ENCODE results near the gene MYO15B.

Gene MYO15B

DNA sequence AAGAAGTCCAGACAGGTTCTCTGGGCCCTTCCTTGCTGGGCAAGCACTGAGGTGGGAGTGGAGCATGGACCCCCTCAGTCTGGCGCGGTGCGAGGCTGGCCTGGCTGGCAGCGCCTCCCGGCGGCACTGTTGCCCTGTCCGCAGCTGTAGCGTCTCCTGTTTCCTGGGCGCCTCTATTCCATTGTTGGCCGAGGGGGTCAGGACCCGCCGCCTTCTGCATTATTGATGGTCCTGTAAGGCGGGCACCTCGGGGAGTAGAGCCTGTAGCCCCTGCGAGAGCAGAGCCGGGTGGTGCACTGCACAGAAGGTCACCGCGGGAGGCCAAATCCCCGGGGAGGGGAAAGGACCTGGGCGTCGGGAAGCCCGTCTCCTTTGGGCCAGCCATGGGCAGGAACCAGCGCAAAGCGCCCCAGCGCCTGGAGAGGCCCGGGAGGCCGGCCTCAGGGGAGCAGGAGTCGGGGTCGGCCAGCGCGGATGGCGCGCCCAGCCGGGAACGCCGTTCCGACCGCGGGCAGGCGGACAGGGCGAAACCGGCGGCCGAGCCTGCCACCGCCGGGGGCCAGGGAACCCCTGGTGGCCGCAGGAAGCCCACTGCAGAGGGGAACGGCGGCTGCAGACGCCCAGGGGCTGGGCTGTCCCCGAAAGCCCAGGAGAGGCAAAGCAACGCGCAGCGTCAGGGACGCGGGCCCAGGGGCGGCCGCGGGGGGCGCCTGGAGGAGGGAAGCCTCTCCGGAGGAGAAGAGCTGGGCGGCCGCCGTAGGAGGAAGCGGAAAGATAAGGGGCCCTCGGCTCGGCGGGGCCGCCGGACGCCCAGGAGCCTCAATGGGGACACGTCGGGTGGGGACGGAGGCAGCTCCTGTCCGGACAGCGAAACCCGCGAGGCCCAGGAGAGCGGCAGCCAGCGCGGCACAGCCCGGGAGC, at the start of gene MYO15B:
Gene MYO15B, plus strand, starts transcription at position 126 of the 921 bp plus-strand sequence. Its CDS starts 258 bp downstream, at position 384.
- peak; percentile 60 for DNase-seq (ENCODE audit: low read depth)

DNA sequence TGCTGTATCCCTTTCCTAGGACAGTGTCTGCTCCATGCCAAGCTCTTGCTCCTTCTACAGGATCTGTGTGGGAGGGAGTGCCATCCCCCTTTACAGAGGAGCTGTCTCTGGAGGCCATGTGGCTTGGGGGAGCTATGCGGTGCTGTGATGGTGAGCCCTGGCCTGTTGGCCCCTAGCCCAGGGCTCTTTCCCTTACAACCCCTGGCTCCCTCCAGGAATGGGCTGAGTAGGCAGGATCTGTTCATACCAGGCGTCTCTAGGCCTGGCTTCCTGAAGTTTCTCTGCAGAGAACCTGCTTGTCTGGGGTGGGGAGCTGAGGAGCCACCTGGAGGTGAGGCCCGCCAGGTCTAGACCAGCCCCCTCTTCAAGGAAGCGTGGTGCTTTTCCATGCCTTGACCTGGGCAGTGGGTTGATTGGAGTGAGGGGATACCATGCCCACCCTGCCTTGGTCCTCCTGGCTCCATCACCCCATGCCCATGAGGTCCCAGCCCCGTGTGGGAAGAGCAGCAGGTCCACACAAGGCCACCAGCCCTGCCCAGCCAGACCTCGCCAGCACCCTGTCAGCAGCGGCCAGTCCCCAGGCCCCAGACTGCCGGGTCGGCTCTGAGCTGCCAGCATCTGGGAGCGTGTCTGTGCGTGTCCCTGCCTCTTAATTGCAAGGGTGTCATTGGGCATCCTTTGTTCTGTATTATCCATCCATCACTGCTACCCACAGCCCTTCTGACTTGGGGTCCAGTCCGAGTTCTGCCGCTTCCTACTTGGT, 47.5 kb upstream of the MYO15B start:
- DNase-seq (ENCODE audit: low read depth), result no peak

DNA sequence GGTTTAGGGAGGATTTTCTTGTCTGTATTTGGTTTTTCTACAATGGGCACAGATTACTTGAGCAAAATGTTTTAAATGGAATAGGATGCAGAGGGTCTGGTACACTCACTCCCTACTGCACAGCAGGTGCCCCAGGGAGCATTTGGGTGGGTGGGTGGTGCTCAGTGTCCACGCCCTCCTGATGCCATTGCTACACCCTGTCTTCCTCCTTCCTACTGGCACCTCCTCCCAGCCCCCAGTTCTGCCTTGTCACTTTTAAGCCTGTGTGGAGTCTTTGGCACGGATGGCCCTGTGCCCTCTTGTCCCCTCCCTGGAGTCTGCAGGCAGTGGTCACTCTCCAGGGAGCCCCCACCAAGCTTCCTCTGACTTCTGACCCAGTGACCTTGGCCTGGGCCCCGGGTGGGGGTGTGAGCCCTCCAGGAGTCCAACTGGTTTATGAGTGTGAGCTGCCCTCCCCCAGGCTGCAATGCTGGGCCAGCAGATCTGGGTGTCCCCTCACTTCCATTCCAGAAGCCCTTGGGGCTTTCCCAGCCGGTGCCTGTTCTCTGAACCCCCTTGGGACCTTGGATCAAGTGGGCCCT, 46.6 kb upstream of the MYO15B start:
- DNase-seq (ENCODE audit: low read depth), result no peak

DNA sequence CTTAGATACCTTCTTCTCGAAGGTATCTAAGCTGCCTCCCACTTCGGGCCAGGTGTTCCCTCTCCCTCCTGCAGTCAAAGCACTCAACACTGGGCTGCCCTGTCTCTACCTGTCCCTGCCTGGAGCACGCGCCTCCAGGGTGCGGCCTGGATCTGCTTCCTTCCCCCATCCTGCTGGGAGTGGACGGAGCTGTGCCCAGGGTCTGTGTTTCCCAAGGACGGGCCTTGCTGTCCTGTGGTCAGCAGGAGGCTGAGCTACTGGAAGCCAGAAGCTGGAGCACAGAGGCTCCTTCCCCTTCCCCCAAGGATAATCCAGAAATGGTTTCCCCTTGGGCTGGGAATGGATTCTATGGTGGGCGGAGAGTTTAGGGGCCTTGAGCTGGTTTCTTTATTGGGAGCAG, 45.4 kb upstream of the MYO15B start:
- no peak for DNase-seq (ENCODE audit: low read depth)

DNA sequence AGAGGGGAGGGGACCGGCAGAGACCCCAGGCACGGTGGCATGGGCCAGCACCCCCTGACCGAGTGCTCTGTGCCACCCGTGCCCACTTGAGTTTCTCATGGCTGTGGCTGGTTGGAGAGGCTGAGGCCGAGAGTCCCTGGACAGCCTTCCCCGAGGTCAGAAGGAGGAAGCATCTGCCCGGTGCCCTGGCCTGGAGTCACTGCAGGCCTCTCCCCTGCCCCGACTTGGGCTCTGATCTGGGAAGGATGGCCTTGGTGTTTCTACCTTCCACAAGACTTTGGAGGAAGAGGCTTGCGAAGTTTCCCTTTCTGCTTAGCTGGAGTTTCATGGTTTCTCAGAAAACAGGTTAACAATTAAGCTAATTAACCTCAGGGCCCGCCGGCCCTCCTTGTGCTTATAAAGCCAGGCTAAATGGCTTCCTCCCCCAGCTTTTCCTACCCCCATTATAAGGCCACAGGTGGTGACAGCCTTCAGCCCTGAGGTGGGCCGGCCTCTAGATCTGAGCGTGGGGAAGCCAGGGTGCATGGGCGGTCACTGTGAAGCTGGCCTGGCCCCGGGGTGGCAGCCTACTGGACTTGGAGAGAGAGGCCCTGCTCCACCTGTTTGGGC, 44.8 kb upstream of the MYO15B start:
- no peak for DNase-seq (ENCODE audit: low read depth)

DNA sequence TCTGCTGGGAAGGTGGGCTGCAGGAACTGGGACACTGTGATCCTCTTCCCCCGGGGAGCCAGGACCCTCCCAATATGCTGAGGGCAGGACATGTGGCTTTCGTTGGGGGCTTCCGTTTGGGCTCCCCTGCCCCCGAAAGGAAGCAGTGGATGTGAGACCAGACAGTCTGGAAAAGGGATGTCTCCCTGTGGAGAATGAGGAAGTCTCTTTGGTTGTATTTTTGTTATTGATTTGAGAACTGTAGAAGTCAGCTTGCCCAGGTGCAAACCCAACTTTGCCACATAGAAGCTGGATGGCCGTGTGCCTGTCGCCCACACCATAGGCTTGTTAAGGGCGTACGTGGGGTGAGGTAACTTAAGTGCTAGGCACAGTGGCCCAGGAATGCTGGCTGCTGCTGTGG, 43.4 kb upstream of the MYO15B start:
- DNase-seq (ENCODE audit: low read depth), result no peak

DNA sequence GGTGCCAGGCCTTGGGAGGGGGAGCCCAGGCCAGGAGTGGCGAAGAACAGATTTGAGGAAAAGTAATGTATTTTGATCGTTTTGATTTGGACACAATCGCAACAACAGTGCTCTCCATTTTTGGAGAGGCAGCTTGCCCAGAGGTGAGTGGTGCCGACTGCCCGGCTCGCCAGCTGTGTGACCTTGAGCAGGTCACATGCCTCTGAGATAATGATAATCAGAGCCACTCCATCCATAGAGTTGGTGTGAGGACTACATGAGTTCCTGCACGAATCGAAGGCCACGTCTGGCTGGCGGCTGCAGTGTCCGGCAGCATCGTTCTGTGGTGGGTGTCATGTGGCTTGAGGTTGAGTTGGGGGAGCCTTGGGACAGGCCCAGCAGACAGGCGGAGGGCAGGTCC, 41.4 kb upstream of the MYO15B start:
- DNase-seq (ENCODE audit: low read depth), result no peak

DNA sequence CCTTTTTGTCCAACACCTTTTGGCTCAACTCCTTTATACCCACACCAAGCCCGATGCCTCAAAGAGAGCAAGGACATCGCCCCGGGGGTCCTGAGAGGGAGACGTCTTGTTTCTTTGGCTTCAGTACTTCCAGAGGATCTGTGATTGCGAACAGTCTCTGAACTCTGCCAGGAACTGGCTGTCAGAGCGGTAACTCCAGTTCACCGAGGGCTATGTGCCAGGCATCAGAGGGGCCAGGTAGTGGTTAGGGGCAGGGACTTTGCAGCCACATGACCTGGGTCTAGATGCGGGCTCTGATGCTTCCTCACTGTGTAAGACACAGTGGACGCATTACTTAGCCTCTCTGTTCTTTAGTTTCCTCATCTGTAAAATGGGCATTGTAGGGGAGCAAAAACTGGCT, 40.5 kb upstream of the MYO15B start:
- DNase-seq (ENCODE audit: low read depth), result no peak

DNA sequence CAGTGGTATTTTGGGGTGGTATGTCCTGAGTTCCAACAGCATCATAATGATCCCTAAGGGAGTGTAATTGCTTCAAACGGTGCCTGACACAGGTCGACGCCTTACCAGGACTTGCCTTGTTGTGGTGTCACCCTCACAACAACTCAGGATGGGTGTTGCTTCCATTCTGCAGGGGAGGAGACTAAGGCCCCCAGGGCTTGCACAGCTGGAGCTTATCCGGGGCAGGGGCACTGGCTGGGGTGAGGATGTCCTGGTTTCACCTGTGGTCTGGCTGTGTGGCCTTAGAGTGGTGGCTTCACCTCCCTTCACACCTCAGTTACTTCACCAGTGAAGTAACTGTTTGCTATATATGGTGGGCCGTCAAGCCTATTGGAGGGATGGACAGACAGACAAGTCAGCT, 38.8 kb upstream of the MYO15B start:
- no peak for DNase-seq (ENCODE audit: low read depth)

DNA sequence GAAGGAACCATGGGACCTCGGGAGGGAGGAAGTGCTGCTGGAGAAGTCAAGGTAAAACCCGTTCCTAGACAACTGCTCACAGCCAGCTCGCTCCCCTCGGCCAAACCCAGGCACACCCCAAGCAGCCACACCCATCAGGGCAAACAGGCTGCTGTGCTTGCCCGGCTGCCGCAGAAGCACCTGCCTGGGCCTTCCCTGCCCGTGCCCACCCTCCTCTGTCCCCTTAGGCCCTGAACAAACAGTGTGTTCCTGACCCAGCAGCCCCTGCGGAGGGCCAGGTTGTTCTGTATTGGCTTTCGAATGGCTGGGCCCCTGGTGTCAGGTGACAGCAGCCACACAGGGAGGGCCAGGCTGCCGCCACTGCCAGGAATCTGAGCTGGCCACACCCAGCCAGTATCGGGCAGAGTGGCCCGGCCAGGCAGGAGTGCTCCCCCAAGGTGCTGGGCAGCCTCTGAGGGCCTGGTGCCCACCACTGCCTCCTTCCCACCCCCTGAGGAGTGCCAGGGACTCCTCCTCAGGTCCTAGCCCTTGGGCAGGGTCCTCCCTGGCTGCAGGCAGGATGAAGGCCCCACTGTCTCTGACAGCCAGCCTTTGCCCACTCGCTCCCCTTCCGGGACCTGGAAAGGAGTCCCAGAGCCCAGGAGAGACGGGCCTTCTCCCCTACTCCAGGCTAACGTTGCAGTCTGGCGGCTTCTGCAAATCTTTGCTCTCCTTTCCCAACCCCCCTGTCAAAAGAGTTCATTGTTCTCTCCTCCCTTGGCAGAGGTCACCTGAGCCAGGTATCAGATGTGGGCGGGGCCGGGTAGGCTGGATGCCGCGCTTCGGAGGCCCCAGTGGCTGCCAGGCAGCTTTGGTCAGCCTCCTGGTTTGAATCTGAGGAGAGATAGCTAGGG, 38.1 kb upstream of the MYO15B start:
- DNase-seq (ENCODE audit: low read depth), result no peak

DNA sequence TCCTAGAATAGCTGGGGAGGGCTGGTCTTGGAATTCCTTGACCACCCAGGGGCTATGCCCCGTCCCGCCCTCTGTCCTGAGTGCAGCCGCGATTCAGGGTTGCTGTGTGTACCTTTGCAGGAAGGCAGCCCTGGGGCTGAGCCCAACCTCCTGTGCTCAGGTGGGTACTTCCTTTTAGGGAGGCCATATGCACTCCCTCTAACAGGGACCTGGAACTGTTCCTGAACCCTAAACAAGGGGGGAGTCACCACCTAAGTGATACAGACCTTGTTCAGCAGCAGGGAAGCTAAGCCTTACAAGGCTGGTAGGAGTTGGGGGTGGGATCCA, 37.5 kb upstream of the MYO15B start:
- no peak for DNase-seq (ENCODE audit: low read depth)

DNA sequence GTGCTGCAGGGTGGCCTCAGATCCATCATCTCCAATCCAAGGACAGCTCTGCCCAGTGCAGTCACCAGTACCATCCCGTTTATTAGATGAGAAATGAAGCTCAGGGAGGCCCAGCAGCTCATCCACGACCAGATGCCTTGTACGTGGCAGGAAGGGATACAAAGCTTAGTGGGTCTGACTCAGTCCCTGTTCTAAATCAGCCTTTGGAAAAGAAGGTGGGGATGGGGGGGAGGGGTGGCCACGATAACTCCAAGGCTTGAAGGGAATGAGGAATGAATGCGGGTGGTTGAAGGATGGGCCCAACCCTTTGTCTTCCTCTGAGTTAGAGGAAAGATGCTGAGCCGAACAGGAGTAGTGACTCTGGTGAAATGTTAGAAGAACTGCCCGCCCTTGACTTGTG, 36.3 kb upstream of the MYO15B start:
- no peak for DNase-seq (ENCODE audit: low read depth)

DNA sequence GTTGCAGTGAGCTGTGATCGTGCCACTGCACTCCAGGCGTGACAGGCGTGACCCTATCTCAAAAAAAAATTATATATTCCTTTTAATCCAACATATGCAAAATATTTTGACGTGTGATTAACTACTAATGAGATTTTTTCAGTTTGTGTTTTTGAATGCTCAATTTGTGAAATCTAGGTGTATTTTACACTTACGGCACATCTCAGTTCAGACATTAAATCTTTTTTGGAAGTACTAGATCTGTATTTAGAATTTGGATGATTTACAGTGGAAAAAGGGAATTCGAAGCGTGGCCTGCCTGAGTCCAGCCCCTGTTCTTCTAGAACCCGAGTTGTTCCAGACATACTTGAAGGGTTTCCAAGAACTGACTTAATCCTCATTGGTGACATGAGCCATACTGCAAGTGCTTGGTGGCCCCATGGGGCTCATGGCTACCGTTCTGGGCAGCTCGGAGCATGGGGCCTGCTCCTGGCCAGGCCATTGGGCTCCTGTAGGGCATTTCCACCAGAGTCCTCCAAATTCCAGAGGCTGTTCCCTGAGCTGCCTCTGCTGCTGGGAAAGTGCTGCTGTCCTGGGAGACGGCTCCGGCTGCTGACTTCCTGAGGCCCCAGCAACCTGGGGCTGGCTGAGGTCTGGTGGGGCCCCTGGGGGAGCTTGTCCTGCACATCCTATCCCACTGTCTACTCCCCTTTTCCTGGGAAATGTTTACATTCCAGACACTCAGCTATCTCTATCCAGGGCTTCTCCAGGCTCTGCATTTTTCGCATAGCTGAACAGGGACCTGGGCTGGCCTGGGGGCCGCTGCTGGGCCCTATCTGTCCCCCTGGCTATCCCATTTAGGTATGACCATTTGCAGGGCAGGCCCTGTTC, 34.9 kb upstream of the MYO15B start:
- no peak for DNase-seq (ENCODE audit: low read depth)

DNA sequence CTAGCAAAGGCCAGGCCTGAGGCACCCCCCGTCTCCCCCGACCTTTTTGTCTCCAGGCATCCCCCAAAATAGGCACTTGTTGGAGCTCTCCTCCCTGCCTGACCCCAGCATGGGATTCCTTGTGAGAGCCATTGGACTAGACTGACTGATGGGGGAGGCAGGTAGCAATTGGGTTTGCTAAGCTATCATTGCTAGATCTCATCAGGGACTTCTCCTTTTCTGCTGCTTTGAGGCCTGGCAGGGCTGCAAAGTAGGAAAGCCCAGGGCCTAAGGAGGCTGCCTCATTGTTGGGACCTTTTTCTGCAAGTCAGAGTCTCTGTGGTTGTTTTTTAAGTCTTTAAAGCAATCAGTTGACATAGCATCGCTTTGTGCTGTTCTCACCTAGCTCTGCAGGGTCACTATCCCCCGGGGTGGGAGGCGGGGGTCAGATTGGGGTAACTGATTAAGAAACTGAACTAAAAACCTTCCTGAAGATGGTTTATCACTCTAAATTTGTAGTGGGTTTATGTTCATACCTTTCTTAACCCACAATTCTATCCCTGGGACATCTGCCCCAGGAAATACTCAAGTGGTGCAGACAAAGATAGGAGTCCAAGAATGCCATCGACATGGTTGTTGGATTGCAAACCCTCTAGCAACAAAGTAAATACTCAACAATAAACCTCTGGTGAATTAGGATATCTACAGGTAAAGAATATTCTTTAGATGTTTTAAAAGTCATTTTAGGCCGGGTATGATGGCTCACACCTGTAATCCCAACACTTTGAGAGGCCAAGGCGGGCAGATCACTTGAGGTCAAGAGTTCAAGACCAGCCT, 34.1 kb upstream of the MYO15B start:
- DNase-seq (ENCODE audit: low read depth), result no peak

DNA sequence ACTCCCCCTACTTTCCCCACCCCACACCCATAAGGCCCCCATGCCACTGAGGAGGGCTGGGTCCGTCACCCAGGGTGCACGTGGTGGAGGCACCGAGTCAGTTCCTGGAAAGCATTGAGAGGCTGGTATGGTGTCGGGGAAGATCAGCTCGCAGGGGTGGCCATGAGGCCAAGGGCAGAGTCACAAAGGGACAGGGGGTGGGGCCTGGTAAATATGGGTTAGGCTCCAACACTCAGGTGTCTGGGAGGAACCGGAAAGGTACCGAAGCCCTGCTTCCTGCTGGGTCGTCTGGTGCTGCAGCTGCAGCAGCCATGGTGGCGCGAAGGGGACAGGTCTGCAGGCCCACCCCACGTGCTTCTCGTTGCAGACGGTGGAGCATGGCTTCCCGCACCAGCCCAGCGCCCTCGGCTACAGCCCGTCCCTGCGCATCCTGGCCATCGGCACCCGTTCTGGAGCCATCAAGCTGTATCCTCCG, 31.9 kb upstream of the MYO15B start:
- DNase-seq (ENCODE audit: low read depth), result no peak

DNA sequence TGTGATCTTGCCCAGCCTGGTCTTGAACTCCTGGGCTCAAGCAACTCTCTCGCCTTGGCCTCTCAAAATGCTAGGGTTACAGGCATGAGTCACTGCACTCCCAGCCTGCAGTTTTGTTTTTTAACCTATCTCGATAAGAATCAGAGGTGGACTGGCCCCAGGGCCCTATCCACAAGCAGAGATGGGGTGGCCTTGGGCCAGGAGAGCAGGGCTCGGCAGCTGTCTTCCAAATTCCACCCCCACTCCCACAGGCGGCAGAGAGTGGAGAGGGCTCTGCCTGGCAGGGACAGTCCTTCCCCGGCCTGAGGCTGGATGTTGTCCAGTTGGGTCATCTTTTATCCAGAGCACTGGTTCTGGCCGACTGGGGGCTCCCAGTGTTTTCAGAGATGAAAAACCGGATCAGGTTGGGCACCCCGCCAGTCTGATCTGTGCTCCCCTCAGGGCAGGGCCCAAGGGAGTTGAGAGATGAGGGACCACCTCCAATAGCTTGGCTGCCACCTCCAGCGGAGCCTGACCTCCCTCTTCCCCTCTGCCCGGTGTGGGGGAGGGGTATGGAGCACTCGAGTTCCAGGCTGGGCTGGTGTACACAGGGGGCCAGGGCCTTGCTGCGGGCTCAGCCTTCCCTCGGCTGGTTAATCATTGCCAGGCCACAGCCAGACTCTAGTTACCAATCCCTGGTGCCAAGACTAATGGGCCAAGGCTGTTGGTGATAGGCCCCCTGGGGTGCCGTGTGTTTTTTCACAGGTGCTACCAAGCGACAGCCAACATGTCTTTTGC, 30.3 kb upstream of the MYO15B start:
- no peak for DNase-seq (ENCODE audit: low read depth)

DNA sequence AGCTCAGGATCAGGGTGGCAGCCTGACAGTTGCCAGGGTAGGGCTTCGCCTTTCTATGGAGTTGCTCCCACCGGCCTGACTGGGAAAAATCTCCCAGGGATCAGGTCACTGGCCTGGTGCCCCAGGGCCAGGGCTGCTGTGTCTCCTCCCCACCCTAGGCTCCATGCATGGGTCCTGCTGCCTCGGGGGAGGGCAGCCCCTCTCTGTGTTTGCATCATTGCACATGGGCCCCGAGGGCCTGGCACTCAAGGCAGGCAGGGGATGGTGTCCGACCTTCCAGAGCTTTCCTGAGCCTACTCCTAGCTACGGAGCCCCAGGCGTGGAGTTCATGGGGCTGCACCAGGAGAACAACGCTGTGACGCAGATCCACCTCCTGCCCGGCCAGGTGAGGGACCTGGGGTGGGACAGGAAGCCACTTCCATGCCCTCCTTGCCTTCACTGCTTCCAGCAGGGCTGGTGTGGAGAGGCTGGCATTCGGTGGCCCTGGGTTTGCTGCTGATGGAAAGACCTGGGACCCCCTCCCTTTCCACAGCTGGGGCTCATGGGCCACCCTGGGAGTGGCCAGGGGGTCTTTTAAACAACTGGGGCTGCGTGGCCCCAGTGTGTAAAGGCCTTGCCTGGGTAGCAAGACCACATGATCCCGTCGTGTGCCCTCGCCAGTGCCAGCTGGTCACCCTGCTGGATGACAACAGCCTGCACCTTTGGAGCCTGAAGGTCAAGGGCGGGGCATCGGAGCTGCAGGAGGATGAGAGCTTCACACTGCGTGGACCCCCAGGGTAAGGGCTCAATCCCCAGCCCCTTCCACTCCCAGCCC, 29.5 kb upstream of the MYO15B start:
- no peak for DNase-seq (ENCODE audit: low read depth)

Measured in stimulated activated CD8-positive, alpha-beta memory T cell treated with anti-CD3 and anti-CD28 coated beads, Interleukin-4, amount 100 ng/mL, for 24 hours (primary cell).